ENCODE measurements around the gene MAP2K3. TPM values are rescaled to one million over a fixed set of nuclear protein-coding genes. Genes with fewer than 3 reads are reported as not detected.
A peak's percentile ranks its signal among the peaks of the same experiment; 100 is the strongest.

The MAP2K3 gene
- polyA plus RNA-seq, 2 of the 4 experiments (the other 2 are of a cell fraction) = 13.9 to 37.1 TPM

GRCh38 chr17:21288571-21289017 lies 4.1 kb downstream of the MAP2K3 start:
- no peak for DNase-seq (ENCODE audit: low read depth in 1 of 2, low spot score in 1 of 2)
- no peak for ATAC-seq
- peaks cover 38% of the 10 kb centered on the region for H3K4me1 ChIP-seq
- peak overlapping the region; percentile 78 to 89 for H3K27ac ChIP-seq
- WGBS (ENCODE audit: missing lambda C conversion rate) = 29% methylated on average over 6 of the region's 6 CpGs
- H3K9me3 ChIP-seq = no peaks in the 10 kb centered on the region
- ChIA-PET POLR2A (interaction anchor here (0.6 to 1.1 kb wide), 2 partner anchors 75 to 246 kb away, joined by 3 read pairs; partner anchors contain the start of genes TMEM11 and USP22), CTCF (interaction anchor here (0.8 to 3.2 kb wide), 11 partner anchors 9 to 169 kb away, joined by 3 to 20 read pairs (median 3); no protein-coding TSS in a partner anchor)
- FAIRE-seq = no peak
- no peak for TF ChIP-seq CEBPB (IDR thresholded peaks at IDR 0.05)
- TF ChIP-seq, protein P1, sequence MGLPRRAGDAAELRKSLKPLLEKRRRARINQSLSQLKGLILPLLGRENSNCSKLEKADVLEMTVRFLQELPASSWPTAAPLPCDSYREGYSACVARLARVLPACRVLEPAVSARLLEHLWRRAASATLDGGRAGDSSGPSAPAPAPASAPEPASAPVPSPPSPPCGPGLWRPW (IDR thresholded peaks at IDR 0.05) = no peak
- TF ChIP-seq, protein P2, sequence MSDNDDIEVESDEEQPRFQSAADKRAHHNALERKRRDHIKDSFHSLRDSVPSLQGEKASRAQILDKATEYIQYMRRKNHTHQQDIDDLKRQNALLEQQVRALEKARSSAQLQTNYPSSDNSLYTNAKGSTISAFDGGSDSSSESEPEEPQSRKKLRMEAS (IDR thresholded peaks at IDR 0.05) = no peak
- TF ChIP-seq SREBF2 (IDR thresholded peaks at IDR 0.05) = no peak
- TF ChIP-seq FOSB (CRISPR knock-in tag; IDR thresholded peaks at IDR 0.05) = no peak
- no peak for TF ChIP-seq NPAS2 (CRISPR knock-in tag; IDR thresholded peaks at IDR 0.05; ENCODE audit: borderline replicate concordance)
- 0 out of 2 replicates have a peak, but pooled peaks have one; percentile 14 for TF ChIP-seq HDAC2 (IDR thresholded peaks at IDR 0.05)
- TF ChIP-seq RCOR1 (IDR thresholded peaks at IDR 0.05; ENCODE audit: low read depth, low read length) = no peak
- no peak for TF ChIP-seq JUNB (IDR thresholded peaks at IDR 0.05)
- TF ChIP-seq KDM1A (IDR thresholded peaks at IDR 0.05; ENCODE audit: low read depth) = peak; percentile 69; the same call in 1 of the 2 replicates
- no peak for TF ChIP-seq FOXS1 (CRISPR knock-in tag; IDR thresholded peaks at IDR 0.05)
- no peak for TF ChIP-seq ZFP36 (IDR thresholded peaks at IDR 0.05; ENCODE audit: borderline replicate concordance, partially characterized antibody)
- no peak for TF ChIP-seq RAD21 (conservative IDR thresholded peaks at IDR 0.05 in 1 of 2, IDR thresholded peaks at IDR 0.05 in 1 of 2)
- no peak for TF ChIP-seq MYC (IDR thresholded peaks at IDR 0.05; ENCODE audit: borderline replicate concordance, low read length)
- TF ChIP-seq ELK1 (IDR thresholded peaks at IDR 0.05; ENCODE audit: low read depth, low read length) = no peak
- TF ChIP-seq POLR2AphosphoS2 (conservative IDR thresholded peaks at IDR 0.05; ENCODE audit: low read length) = no peak
- TF ChIP-seq EHF (CRISPR knock-in tag; IDR thresholded peaks at IDR 0.05) = no peak
- no peak for TF ChIP-seq GATA3 (IDR thresholded peaks at IDR 0.05; ENCODE audit: borderline replicate concordance)
- H3K4me3 ChIP-seq = peak overlapping the region; percentile 28
- H3K4me2 ChIP-seq = peak overlapping the region; percentile 92

DNA sequence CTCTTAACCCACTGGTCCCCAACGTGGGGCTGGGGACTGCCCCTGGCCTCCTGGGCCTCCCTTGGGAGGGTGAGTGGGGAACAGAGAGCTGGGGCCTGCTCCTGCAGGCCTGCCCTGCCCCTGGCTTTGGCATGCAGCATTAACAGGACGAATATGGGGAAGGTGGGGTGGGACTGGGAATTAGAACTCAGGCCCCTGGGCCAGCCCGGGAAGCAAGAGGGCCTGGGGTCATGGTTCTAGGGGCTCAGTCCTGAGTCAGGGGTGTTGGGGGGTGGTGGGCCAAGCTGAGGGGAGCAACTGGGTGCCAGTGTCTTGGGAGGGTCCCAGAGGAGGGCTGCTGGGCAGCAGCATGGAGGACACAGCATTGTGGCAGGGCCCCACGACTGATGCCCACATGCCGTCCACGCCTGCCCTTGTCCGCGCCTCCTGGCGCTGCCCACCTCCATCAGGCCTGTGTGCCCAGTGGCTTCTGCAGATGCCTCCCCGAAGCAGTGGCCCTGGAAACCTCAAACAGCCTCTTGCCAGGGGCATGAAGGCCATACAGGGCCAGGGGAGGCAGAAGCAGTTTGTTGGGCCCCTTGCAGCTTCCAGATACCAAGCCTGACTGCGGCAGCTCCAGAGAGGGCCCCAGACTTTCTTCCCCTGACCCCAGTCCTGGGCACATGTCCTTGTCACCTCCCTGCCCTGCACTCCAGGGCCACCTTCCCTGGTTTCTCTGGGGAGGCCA lies 4.8 kb downstream of the MAP2K3 start:
- ChIA-PET POLR2A (no interaction called here), CTCF (interaction anchor here (1.2 to 2.5 kb wide), 6 partner anchors 10 to 224 kb away, joined by 3 to 20 read pairs (median 9); no protein-coding TSS in a partner anchor)
- TF ChIP-seq JUNB (IDR thresholded peaks at IDR 0.05) = no peak
- no peak for TF ChIP-seq POLR2AphosphoS2 (conservative IDR thresholded peaks at IDR 0.05; ENCODE audit: low read length)
- no peak for TF ChIP-seq E2F6 (IDR thresholded peaks at IDR 0.05; ENCODE audit: borderline replicate concordance, low read depth)
- 83% methylated on average over 11 of the region's 11 CpGs for WGBS (ENCODE audit: missing lambda C conversion rate)
- Histone ChIP-seq H3K4me1 (peaks cover 34% of the 10 kb centered on the region), H3K4me2 (peak overlapping the region; percentile 92), H3K27ac (peak overlapping the region; percentile 78 to 89), H3K9me3 (no peaks in the 10 kb centered on the region), H3K4me3 (no peak overlapping the region)
- ATAC-seq (no peak), DNase-seq (ENCODE audit: low read depth in 1 of 2, low spot score in 1 of 2) (no peak), FAIRE-seq (no peak)

DNA sequence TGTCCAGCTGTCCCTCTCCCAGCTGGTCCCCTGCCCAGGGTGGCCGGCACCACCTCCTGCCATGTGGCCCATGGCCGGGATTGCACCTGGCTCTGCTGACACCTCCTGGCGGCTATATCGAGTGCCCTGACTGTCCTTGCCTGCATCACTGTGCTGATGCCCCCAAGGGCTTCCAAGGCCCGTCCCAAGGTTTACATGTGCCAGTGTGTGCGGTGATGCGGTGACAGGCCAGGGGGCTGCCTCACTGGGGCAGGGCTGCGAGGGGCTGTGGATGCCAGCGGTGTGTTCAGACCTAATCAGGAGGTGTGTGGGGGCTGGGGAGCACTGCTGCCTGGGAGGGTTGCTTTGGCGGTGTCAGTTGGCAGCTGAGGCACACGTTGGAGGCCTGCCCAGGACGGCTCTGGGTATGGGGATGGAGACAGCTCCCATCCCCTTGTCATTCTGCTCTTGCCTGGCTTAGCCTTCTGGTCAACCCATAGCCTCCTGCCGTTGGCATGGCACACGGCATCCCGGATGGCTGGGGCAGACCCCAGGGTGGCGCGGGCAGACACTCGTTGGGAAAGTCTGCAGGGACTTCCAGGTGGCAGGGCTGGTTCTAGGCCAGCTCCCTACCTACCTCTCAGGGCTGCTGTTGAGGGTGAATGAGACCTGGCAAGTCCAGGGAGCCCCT lies 5.5 kb downstream of the MAP2K3 start:
- WGBS (ENCODE audit: missing lambda C conversion rate) = 81% methylated on average over 15 of the region's 18 CpGs
- DNase-seq (ENCODE audit: low read depth in 1 of 2, low spot score in 1 of 2) (no peak), ATAC-seq (no peak), FAIRE-seq (no peak)
- Histone ChIP-seq H3K4me3 (no peak overlapping the region), H3K4me2 (peak overlapping the region; percentile 1; the same call in 1 of the 3 replicates), H3K9me3 (no peaks in the 10 kb centered on the region), H3K4me1 (peaks cover 34% of the 10 kb centered on the region), H3K27ac (peak overlapping the region; percentile 78 to 89; a peak in 4 of 6 replicates)
- CTCF ChIA-PET = interaction anchor here (0.6 to 2.5 kb wide), 5 partner anchors 11 to 223 kb away, joined by 3 to 20 read pairs (median 4); no protein-coding TSS in a partner anchor
- TF ChIP-seq ELK1 (IDR thresholded peaks at IDR 0.05; ENCODE audit: low read depth, low read length) (no peak), BHLHE40 (IDR thresholded peaks at IDR 0.05; ENCODE audit: low read depth, low read length) (no peak), ZSCAN20 (CRISPR knock-in tag; IDR thresholded peaks at IDR 0.05) (no peak), EHMT2 (IDR thresholded peaks at IDR 0.05; ENCODE audit: low read depth) (no peak), ZFP36 (IDR thresholded peaks at IDR 0.05; ENCODE audit: borderline replicate concordance, partially characterized antibody) (no peak), CHD2 (IDR thresholded peaks at IDR 0.05; ENCODE audit: low read length, partially characterized antibody) (no peak)
- TF ChIP-seq, protein P3, sequence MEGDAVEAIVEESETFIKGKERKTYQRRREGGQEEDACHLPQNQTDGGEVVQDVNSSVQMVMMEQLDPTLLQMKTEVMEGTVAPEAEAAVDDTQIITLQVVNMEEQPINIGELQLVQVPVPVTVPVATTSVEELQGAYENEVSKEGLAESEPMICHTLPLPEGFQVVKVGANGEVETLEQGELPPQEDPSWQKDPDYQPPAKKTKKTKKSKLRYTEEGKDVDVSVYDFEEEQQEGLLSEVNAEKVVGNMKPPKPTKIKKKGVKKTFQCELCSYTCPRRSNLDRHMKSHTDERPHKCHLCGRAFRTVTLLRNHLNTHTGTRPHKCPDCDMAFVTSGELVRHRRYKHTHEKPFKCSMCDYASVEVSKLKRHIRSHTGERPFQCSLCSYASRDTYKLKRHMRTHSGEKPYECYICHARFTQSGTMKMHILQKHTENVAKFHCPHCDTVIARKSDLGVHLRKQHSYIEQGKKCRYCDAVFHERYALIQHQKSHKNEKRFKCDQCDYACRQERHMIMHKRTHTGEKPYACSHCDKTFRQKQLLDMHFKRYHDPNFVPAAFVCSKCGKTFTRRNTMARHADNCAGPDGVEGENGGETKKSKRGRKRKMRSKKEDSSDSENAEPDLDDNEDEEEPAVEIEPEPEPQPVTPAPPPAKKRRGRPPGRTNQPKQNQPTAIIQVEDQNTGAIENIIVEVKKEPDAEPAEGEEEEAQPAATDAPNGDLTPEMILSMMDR (IDR thresholded peaks at IDR 0.05) = no peak
- POLR2A ChIA-PET = no interaction called here
